Measurements from ENCODE around the gene ERGIC2. TPM values are rescaled to one million over a fixed set of nuclear protein-coding genes. Genes with fewer than 3 reads are reported as not detected.

Gene ERGIC2
- 22.5 and 49.5 TPM in 2 replicates for total RNA-seq (2011; cell fraction: chromatin; rRNA removed; ENCODE audit: low replicate concordance)
- 18.8 and 24.6 TPM in 2 replicates for total RNA-seq (2011; cell fraction: nucleolus; rRNA removed)
- 41.5 and 45.3 TPM in 2 replicates for total RNA-seq (2011; cell fraction: nucleoplasm; rRNA removed)
- total RNA-seq (2014; rRNA removed) (24.1 and 26.2 TPM in 2 replicates), total RNA-seq (2014; rRNA removed; fragmentation: Illumina TruSeq; extraction: Trizol) (87.1 and 96.5 TPM in 2 replicates), total RNA-seq (2015; rRNA removed; fragmentation: Illumina TruSeq; extraction: Trizol) (64.6 and 75.7 TPM in 2 replicates), total RNA-seq (2021) (56.3 and 61.0 TPM in 2 replicates), polyA plus RNA-seq (2011; rRNA removed) (37.9 and 54.9 TPM in 2 replicates), polyA plus RNA-seq (2014; fragmentation: Illumina TruSeq; extraction: Trizol) (60.6 and 86.2 TPM in 2 replicates), polyA plus RNA-seq (2014; fragmentation: Nextera tagmentation; extraction: Ambion mirVana) (100 to 1,000 TPM; 151 to 180 TPM), polyA plus RNA-seq (2014; rRNA removed) (34.5 and 35.2 TPM in 2 replicates), polyA minus RNA-seq (2011; rRNA and poly(A)+ RNA removed) (32.7 and 39.5 TPM in 2 replicates), Bru-seq, nascent RNA (percentile 89 among the genes with signal in this experiment), BruChase-seq, experiment 1, labeled RNA remaining after a 2-hour chase (percentile 90 among the genes with signal in this experiment), BruChase-seq, experiment 2, labeled RNA remaining after a 6-hour chase (percentile 84 among the genes with signal in this experiment)
- polyA plus RNA-seq (2011; cell fraction: cytosol; rRNA removed) = 11.3 and 30.3 TPM in 2 replicates
- polyA plus RNA-seq (2011; cell fraction: nucleus; rRNA removed) = 10.0 and 16.6 TPM in 2 replicates
- polyA plus RNA-seq (2012) = 41.8 and 49.5 TPM in 2 replicates
- 8.1 and 17.3 TPM in 2 replicates for polyA minus RNA-seq (2011; cell fraction: cytosol; rRNA and poly(A)+ RNA removed)
- polyA minus RNA-seq (2011; cell fraction: nucleus; rRNA and poly(A)+ RNA removed) = 30.0 and 60.5 TPM in 2 replicates
- long read RNA-seq, experiment 1, full-length matches to known transcripts = 115 of 155 reads
- long read RNA-seq, experiment 1, partial matches to known transcripts = 11 of 155 reads
- long read RNA-seq, experiment 1, other reads (novel, unspliced or antisense) = 29 of 155 reads
- long read RNA-seq, experiment 2, full-length matches to known transcripts = 11 of 38 reads
- long read RNA-seq, experiment 2, partial matches to known transcripts = 10 of 38 reads
- long read RNA-seq, experiment 2, other reads (novel, unspliced or antisense) = 17 of 38 reads
- long read RNA-seq, experiment 3, full-length matches to known transcripts = 54 of 65 reads
- long read RNA-seq, experiment 3, partial matches to known transcripts = 3 of 65 reads
- long read RNA-seq, experiment 3, other reads (novel, unspliced or antisense) = 8 of 65 reads

- WGBS (ENCODE audit: insufficient coverage, low coverage, missing lambda C conversion rate) = 1% methylated on average over 52 of the region's 55 CpGs
- DNase-seq (ENCODE audit: extremely low read depth in 1 of 4, low spot score in 3 of 4) (peak; percentile 88 to 98 (median 90)), FAIRE-seq (peak; percentile 98), ATAC-seq (peak; percentile 97)
- H3K4me1 ChIP-seq (replicated peaks in 1 of 2; ENCODE audit: control insufficient read depth in 2 of 2, insufficient read depth in 2 of 2, low read length in 2 of 2) = peaks cover 0 to 7% of the 10 kb centered on the region in 2 experiments; a peak in 3 of 5 replicates
- POLR2A ChIA-PET = interaction anchor here (0.8 to 1.3 kb wide), 3 partner anchors 10 to 52 kb away, joined by 4 to 8 read pairs (median 6); no protein-coding TSS in a partner anchor
- H3K27ac ChIP-seq (ENCODE audit: extremely low read depth, low read depth, low read length) = peak within 1 kb of the TSS; percentile 99
- H3K4me2 ChIP-seq (ENCODE audit: insufficient read depth, low read length) = peak within 1 kb of the TSS; percentile 99
- in situ Hi-C loops (cut with MboI) = no loop called here
- H3K9me3 ChIP-seq (replicated peaks; ENCODE audit: control insufficient read depth, insufficient read depth, low read depth, low read length) = no peaks in the 10 kb centered on the region
- intact Hi-C loops (cut with micrococcal nuclease) = no loop called here
- BruUV-seq (replicated peaks) = TSS peak; percentile 67
- no peaks in the 10 kb centered on the region; the same call in 1 of the 2 replicates for H4K20me1 ChIP-seq (replicated peaks; ENCODE audit: control insufficient read depth, insufficient read depth, low read length)
- peaks cover 51% of the 10 kb centered on the region for H3K79me2 ChIP-seq (ENCODE audit: control insufficient read depth, insufficient read depth, low read length)
- peak within 1 kb of the TSS; percentile 98 for H3K4me3 ChIP-seq
- H3K27me3 ChIP-seq (ENCODE audit: control insufficient read depth in 2 of 2, insufficient read depth in 2 of 2, low read length in 2 of 2) = no peaks in the 10 kb centered on the region
- peak within 1 kb of the TSS; percentile 99 to 100 for H3K9ac ChIP-seq (ENCODE audit: insufficient read depth in 1 of 2, low read depth in 2 of 2, low read length in 2 of 2)
- H3K36me3 ChIP-seq (ENCODE audit: control insufficient read depth, insufficient read depth, low read length) = peaks cover 16% of the 10 kb centered on the region; the same call in 2 of the 3 replicates
- H3K9me1 ChIP-seq (ENCODE audit: control insufficient read depth, insufficient read depth, low read length) = no peaks in the 10 kb centered on the region
- CTCF ChIA-PET (ENCODE audit: low intra/inter-chr PET ratio) = interaction anchor here (0.7 kb wide), 1 partner anchor 305 kb away, joined by 3 read pairs; no protein-coding TSS in a partner anchor
- peak within 1 kb of the TSS; percentile 99 for H2AFZ ChIP-seq (ENCODE audit: low read depth, low read length)
- TF ChIP-seq, protein P1, sequence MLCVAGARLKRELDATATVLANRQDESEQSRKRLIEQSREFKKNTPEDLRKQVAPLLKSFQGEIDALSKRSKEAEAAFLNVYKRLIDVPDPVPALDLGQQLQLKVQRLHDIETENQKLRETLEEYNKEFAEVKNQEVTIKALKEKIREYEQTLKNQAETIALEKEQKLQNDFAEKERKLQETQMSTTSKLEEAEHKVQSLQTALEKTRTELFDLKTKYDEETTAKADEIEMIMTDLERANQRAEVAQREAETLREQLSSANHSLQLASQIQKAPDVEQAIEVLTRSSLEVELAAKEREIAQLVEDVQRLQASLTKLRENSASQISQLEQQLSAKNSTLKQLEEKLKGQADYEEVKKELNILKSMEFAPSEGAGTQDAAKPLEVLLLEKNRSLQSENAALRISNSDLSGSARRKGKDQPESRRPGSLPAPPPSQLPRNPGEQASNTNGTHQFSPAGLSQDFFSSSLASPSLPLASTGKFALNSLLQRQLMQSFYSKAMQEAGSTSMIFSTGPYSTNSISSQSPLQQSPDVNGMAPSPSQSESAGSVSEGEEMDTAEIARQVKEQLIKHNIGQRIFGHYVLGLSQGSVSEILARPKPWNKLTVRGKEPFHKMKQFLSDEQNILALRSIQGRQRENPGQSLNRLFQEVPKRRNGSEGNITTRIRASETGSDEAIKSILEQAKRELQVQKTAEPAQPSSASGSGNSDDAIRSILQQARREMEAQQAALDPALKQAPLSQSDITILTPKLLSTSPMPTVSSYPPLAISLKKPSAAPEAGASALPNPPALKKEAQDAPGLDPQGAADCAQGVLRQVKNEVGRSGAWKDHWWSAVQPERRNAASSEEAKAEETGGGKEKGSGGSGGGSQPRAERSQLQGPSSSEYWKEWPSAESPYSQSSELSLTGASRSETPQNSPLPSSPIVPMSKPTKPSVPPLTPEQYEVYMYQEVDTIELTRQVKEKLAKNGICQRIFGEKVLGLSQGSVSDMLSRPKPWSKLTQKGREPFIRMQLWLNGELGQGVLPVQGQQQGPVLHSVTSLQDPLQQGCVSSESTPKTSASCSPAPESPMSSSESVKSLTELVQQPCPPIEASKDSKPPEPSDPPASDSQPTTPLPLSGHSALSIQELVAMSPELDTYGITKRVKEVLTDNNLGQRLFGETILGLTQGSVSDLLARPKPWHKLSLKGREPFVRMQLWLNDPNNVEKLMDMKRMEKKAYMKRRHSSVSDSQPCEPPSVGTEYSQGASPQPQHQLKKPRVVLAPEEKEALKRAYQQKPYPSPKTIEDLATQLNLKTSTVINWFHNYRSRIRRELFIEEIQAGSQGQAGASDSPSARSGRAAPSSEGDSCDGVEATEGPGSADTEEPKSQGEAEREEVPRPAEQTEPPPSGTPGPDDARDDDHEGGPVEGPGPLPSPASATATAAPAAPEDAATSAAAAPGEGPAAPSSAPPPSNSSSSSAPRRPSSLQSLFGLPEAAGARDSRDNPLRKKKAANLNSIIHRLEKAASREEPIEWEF (CRISPR knock-in tag; IDR thresholded peaks at IDR 0.05) = no peak
- no peak for TF ChIP-seq HES1 (IDR thresholded peaks at IDR 0.05; ENCODE audit: low read depth)
- no peak for TF ChIP-seq ZNF431 (CRISPR knock-in tag; IDR thresholded peaks at IDR 0.05)
- no peak for TF ChIP-seq FOXM1 (IDR thresholded peaks at IDR 0.05; ENCODE audit: low read depth)
- TF ChIP-seq FOXM1 (CRISPR knock-in tag; IDR thresholded peaks at IDR 0.05; ENCODE audit: low read depth) = no peak
- TF ChIP-seq NFRKB (IDR thresholded peaks at IDR 0.05; ENCODE audit: low read depth) = no peak; the same call in none of the 2 replicates
- TF ChIP-seq SMARCC2 (IDR thresholded peaks at IDR 0.05; ENCODE audit: low read depth) = no peak
- peak; percentile 83; the same call in 1 of the 2 replicates for TF ChIP-seq ATF7 (IDR thresholded peaks at IDR 0.05)
- no peak for TF ChIP-seq KHSRP (IDR thresholded peaks at IDR 0.05)
These were observed at the start of gene ERGIC2 for GRCh38 chr12:29380536-29381523. Gene ERGIC2, minus strand, starts transcription at chr12:29381172. Its CDS starts 9,539 bp downstream, at chr12:29371633.
